ENCODE results near the gene HSD17B3. TPM values are rescaled to one million over a fixed set of nuclear protein-coding genes. Genes with fewer than 3 reads are reported as not detected.
"Not testable (repeated sequence)": the region's sequence is repeated elsewhere in the genome, so short reads cannot be mapped to it uniquely, and the experiment has no call there.

Gene HSD17B3
- total RNA-seq, 1 donor from 2014 or later: 0.59 TPM

- DNase-seq: no peak
Measured at GRCh38 chr9:96193236-96193755, 108.7 kb downstream of the HSD17B3 start.

GRCh38 chr9:96192710-96193109, 109.3 kb downstream of the HSD17B3 start:
- no peak for DNase-seq

- DNase-seq: no peak
Measured at GRCh38 chr9:96189995-96190394, 112.0 kb downstream of the HSD17B3 start.

GRCh38 chr9:96189581-96189980, 112.4 kb downstream of the HSD17B3 start:
- not testable (repeated sequence) for DNase-seq

GRCh38 chr9:96188571-96188970, 113.4 kb downstream of the HSD17B3 start:
- no peak for DNase-seq

- DNase-seq: peak; percentile 42
Measured at GRCh38 chr9:96187151-96187555, 114.8 kb downstream of the HSD17B3 start.

GRCh38 chr9:96186591-96187011, 115.4 kb downstream of the HSD17B3 start:
- DNase-seq: no peak

- DNase-seq: no peak
Measured at GRCh38 chr9:96185518-96186156, 116.3 kb downstream of the HSD17B3 start.

Small RNA genes lying within 50 kb of the gene (small RNA-seq; reads per million reads assigned to genes)
- not detected for gene RNU6-1160P (ENCODE audit: low replicate concordance)

Other genes starting within 250 kb of the HSD17B3 start
- gene SLC35D2, start 81.5 kb upstream of the HSD17B3 start, total RNA-seq: 8.0 TPM
- 7.5 TPM for gene ZNF367, start 116.2 kb upstream of the HSD17B3 start, total RNA-seq
- 8.5 TPM for gene HABP4, start 148.0 kb upstream of the HSD17B3 start, total RNA-seq